Thymus (tissue), 11 donors: Measurements from ENCODE around the gene SYNGR1. TPM values are rescaled to one million over a fixed set of nuclear protein-coding genes. Genes with fewer than 3 reads are reported as not detected.

Experiments
- DNase-seq, 9 donors: peaks; one replicate each; pipeline ENCODE4 v3.0.0-alpha.2; 2013; ENCODE audit warnings: low spot score in 9 of 9, low read depth in 6 of 9, missing footprints in 1 of 9
- H3K27ac ChIP-seq, 2 donors: one replicate each; pipeline ENCODE4 v1.5.1; 2013; ENCODE audit warnings: control low read depth in 1 of 2, low read depth in 1 of 2, low read length in 1 of 2, mild to moderate bottlenecking in 1 of 2, moderate library complexity in 1 of 2
- H3K27me3 ChIP-seq, 2 donors: one replicate each; pipeline ENCODE4 v1.5.1; 2013; ENCODE audit warnings: low read length in 1 of 2; ENCODE audit not compliant: control insufficient read depth in 2 of 2, insufficient read depth in 1 of 2
- H3K36me3 ChIP-seq, 2 donors: one replicate each; pipeline ENCODE4 v1.5.1; 2013; ENCODE audit warnings: low read length in 1 of 2, mild to moderate bottlenecking in 1 of 2, moderate library complexity in 1 of 2; ENCODE audit not compliant: control insufficient read depth in 2 of 2, insufficient read depth in 2 of 2
- H3K4me1 ChIP-seq, 2 donors: one replicate each; pipeline ENCODE4 v1.5.1; 2013; ENCODE audit warnings: low read length in 2 of 2; ENCODE audit not compliant: control insufficient read depth in 2 of 2, insufficient read depth in 2 of 2
- H3K4me3 ChIP-seq, 2 donors: one replicate each; pipeline ENCODE4 v1.5.1; 2013; ENCODE audit warnings: low read length in 2 of 2, control low read depth in 1 of 2, mild to moderate bottlenecking in 1 of 2
- H3K9me3 ChIP-seq, 2 donors: one replicate each; pipeline ENCODE4 v1.5.1; 2013; ENCODE audit warnings: low read length in 1 of 2, mild to moderate bottlenecking in 1 of 2; ENCODE audit not compliant: control insufficient read depth in 2 of 2, insufficient read depth in 1 of 2
- WGBS: extraction: QIAGEN DNeasy Blood & Tissue Kit; methylation state at CpG from one replicate; pipeline ENCODE4 v1.1.7; 2013; 5-methylcytosine and 5-hydroxymethylcytosine counted together
- polyA plus RNA-seq: library from polyadenylated mRNA; stranded (reverse); fragments of 200-250 nt; gene quantifications from one replicate; pipeline ENCODE4 v1.2.3, GENCODE V29; 2013
- total RNA-seq: library from RNA; stranded (reverse); fragments of 120-200 nt; gene quantifications from one replicate; pipeline ENCODE4 v1.2.4, GENCODE V29; 2013
- donor health status: healthy.

The SYNGR1 gene
- total and polyA plus RNA-seq, 2 donors = 2.8 to 6.1 TPM

- peaks cover 0 to 35% of the 10 kb centered on the region in 2 donors for H3K4me1 ChIP-seq
- H3K36me3 ChIP-seq = peaks cover 69 to 73% of the 10 kb centered on the region in 2 donors
Observed at GRCh38 chr22:39314251-39314971, 35.4 kb upstream of the SYNGR1 start.

GRCh38 chr22:39315389-39315788 is 34.4 kb upstream of the SYNGR1 start:
- Histone ChIP-seq H3K36me3 (peaks cover 69 to 73% of the 10 kb centered on the region in 2 donors), H3K4me1 (peaks cover 0 to 36% of the 10 kb centered on the region in 2 donors), H3K27ac (no peak overlapping the region), H3K27me3 (no peaks in the 10 kb centered on the region), H3K9me3 (peaks cover 0 to 11% of the 10 kb centered on the region in 2 donors), H3K4me3 (no peak overlapping the region)
- no peak for DNase-seq
- WGBS = 97% methylated on average over 13 of the region's 13 CpGs

More at GRCh38 chr22:39314251-39314971, 35.4 kb upstream of the SYNGR1 start:
- no peak overlapping the region for H3K27ac ChIP-seq
- no peak for DNase-seq
- 93% methylated on average over 14 of the region's 14 CpGs for WGBS
- H3K9me3 ChIP-seq = peaks cover 0 to 6% of the 10 kb centered on the region in 2 donors
- H3K4me3 ChIP-seq = no peak overlapping the region
- no peaks in the 10 kb centered on the region for H3K27me3 ChIP-seq

GRCh38 chr22:39316440-39317083 is 33.2 kb upstream of the SYNGR1 start:
- Histone ChIP-seq H3K27me3 (no peaks in the 10 kb centered on the region), H3K4me3 (no peak overlapping the region), H3K27ac (no peak overlapping the region), H3K4me1 (peaks cover 0 to 39% of the 10 kb centered on the region in 2 donors), H3K36me3 (peaks cover 67 to 69% of the 10 kb centered on the region in 2 donors), H3K9me3 (peaks cover 0 to 5% of the 10 kb centered on the region in 2 donors)
- DNase-seq = peak in 6 of 9 donors; percentile 60 to 85 (median 74)
- WGBS = 74% methylated on average over 17 of the region's 17 CpGs

GRCh38 chr22:39317084-39317774 is 32.6 kb upstream of the SYNGR1 start:
- Histone ChIP-seq H3K27me3 (no peaks in the 10 kb centered on the region), H3K36me3 (peaks cover 60 to 62% of the 10 kb centered on the region in 2 donors), H3K27ac (no peak overlapping the region), H3K4me1 (peaks cover 0 to 39% of the 10 kb centered on the region in 2 donors), H3K9me3 (peaks cover 0 to 5% of the 10 kb centered on the region in 2 donors), H3K4me3 (no peak overlapping the region)
- WGBS = 85% methylated on average over 9 of the region's 9 CpGs
- DNase-seq = no peak

GRCh38 chr22:39317775-39318506 is 31.9 kb upstream of the SYNGR1 start:
- DNase-seq = no peak
- Histone ChIP-seq H3K27ac (peak overlapping the region in 1 of 2 donors; percentile 100), H3K36me3 (peaks cover 53 to 55% of the 10 kb centered on the region in 2 donors), H3K4me1 (peaks cover 0 to 39% of the 10 kb centered on the region in 2 donors), H3K4me3 (peak overlapping the region; percentile 70 to 75), H3K27me3 (no peaks in the 10 kb centered on the region), H3K9me3 (peaks cover 0 to 5% of the 10 kb centered on the region in 2 donors)
- WGBS = 66% methylated on average over 9 of the region's 9 CpGs

GRCh38 chr22:39318507-39319283 is 31.1 kb upstream of the SYNGR1 start:
- Histone ChIP-seq H3K4me1 (peaks cover 0 to 39% of the 10 kb centered on the region in 2 donors), H3K9me3 (peaks cover 0 to 5% of the 10 kb centered on the region in 2 donors), H3K4me3 (peak overlapping the region; percentile 70 to 75), H3K36me3 (peaks cover 45 to 48% of the 10 kb centered on the region in 2 donors), H3K27ac (peak overlapping the region; percentile 88 to 100), H3K27me3 (no peaks in the 10 kb centered on the region)
- DNase-seq = no peak
- 13% methylated on average over 26 of the region's 26 CpGs for WGBS

GRCh38 chr22:39319284-39320022 is 30.3 kb upstream of the SYNGR1 start, which contains the start of gene RPL3:
TSS of gene RPL3 (minus strand) at chr22:39319623. CDS start at chr22:39319597, 26 bp downstream.
- peaks cover 0 to 5% of the 10 kb centered on the region in 2 donors for H3K9me3 ChIP-seq
- peak within 1 kb of the TSS; percentile 88 to 100 for H3K27ac ChIP-seq
- peaks cover 0 to 39% of the 10 kb centered on the region in 2 donors for H3K4me1 ChIP-seq
- H3K36me3 ChIP-seq = peaks cover 38 to 40% of the 10 kb centered on the region in 2 donors
- H3K4me3 ChIP-seq = peak within 1 kb of the TSS; percentile 70 to 75
- DNase-seq = peak; percentile 98 to 100 (median 99)
- no peaks in the 10 kb centered on the region for H3K27me3 ChIP-seq
- under 1% methylated on average over 65 of the region's 65 CpGs for WGBS
